T-helper 2 cell treated with Interferon-gamma antibody and Interleukin-4, amounts not matched to agents 5 μg/mL and 100 μg/mL, for 36 hours (primary cell): ENCODE results near the gene CELF2.

Experiments used
- DNase-seq: peaks from one replicate; pipeline ENCODE4 v3.0.0; 2021; ENCODE audit warnings: low spot score
- H3K27ac Mint-ChIP-seq: one replicate; pipeline ENCODE4 v1.8.0; 2021; ENCODE audit warnings: mild to moderate bottlenecking, mixed read lengths
- H3K27me3 Mint-ChIP-seq: one replicate; pipeline ENCODE4 v1.8.0; 2021; ENCODE audit warnings: low read depth, mixed read lengths
- H3K36me3 Mint-ChIP-seq: one replicate; pipeline ENCODE4 v1.8.0; 2021; ENCODE audit warnings: low read depth, mixed read lengths
- H3K4me1 Mint-ChIP-seq: one replicate; pipeline ENCODE4 v1.8.0; 2021; ENCODE audit warnings: low read depth, mixed read lengths
- H3K4me3 Mint-ChIP-seq: one replicate; pipeline ENCODE4 v1.8.0; 2022; ENCODE audit warnings: mild to moderate bottlenecking, moderate library complexity, mixed read lengths
- H3K9me3 Mint-ChIP-seq: one replicate; pipeline ENCODE4 v1.8.0; 2021; ENCODE audit warnings: mixed read lengths

Gene CELF2

DNA sequence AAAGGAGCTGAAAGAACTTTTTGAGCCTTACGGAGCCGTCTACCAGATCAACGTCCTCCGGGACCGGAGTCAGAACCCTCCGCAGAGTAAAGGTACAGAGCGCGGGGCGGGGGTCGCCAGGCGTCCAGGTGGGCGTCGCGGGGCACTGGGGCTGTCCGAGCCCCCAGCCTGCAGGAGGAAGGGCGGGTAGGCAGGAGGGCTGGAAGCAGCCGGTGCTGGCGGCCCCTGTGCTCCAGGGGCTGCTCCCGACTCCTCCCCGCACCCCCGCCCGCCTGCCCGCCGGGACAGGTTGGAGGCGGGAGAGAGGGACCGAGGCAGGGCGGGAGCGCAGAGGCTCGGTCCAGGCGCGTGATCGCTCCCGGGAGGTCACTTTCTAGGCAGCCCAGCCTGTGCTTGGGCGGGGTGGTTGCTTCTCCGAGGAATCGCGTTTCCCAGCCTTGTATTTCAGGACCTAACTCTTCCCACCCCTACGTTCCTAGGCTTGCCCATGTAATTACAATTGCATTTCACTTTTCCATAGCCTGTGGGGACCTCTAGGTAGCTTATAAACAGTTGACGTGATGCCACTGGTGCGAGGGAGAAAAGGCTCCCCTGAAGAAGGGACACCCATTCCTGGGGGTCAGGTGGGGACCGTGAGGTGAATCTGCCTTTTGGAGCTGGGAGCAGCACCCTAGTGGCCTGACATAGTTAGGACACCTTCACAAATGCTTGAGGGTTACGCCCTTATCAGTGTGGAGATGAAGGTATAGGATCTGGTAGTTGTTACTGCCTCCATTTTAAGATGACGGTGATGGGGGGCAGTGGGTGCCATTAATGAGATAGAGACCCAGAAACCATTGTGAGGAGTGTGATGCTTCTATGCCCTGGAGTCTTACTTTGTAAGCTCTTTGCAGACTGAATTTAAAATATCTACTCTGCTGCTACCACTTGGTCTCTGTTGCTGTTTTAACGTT lies 148.2 kb downstream of the CELF2 start:
- Mint-ChIP-seq H3K36me3 (peaks cover 16% of the 10 kb centered on the region), H3K4me3 (no peak overlapping the region), H3K4me1 (peaks cover 38% of the 10 kb centered on the region), H3K27ac (peak overlapping the region; percentile 99), H3K9me3 (peaks cover 10% of the 10 kb centered on the region), H3K27me3 (no peaks in the 10 kb centered on the region)
- DNase-seq = peak; percentile 74

DNA sequence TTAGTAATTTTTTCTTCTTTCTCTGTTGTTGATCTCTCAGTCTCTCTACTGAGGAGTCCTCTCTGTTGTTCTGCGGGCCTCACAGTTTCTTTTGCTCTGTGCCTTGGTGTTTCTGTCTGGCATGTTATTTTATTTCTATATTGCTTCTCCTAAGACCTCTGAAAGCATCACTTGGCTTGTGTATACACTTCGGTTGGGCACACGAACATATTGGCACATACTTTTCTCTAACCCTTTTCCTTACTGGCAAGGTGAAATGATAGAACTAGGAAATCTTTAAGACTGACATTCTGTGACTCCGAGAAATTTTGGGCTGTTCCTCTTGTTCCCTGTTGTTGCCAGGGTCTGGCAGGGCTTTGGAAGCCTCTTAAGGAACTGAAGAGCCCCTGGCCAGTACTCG lies 148.9 kb downstream of the CELF2 start:
- peaks cover 34% of the 10 kb centered on the region for H3K4me1 Mint-ChIP-seq
- peaks cover 11% of the 10 kb centered on the region for H3K36me3 Mint-ChIP-seq
- no peak for DNase-seq
- no peak overlapping the region for H3K27ac Mint-ChIP-seq
- no peak overlapping the region for H3K4me3 Mint-ChIP-seq
- no peaks in the 10 kb centered on the region for H3K27me3 Mint-ChIP-seq
- peaks cover 8% of the 10 kb centered on the region for H3K9me3 Mint-ChIP-seq

DNA sequence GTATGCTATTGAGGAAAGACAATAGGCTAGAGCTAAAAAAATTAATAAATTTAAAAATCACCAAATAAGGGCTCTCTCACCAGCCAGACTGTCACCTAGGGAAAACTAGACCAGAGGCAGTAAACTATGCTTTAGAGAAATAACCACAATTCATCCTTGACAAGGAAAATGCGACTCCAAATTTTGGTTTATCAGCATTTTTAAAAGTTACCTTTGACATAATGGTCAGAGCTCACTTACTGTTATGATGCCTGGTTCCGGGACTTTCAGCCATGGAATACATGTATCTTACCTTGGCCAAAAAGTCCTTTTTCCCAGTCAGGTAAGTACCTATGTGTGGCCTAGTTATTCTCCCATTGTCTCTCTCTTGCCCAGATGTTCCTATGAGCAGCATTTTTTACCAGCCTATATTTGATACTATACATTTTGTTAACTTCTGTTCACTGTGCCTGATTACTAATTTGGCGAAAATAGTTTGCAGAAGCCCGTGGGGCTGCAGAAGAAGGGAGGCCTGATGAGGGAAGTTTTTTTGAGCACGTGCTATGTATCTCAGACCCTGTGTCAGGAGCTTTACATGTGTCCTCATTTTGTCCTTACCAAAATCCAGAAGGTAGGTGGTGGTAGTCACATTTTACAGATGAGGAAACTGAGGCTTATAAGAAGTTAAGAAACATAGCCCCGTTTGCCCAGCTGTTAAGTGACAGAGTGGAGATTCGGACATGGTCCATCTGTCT lies 149.7 kb downstream of the CELF2 start:
- Mint-ChIP-seq H3K9me3 (no peaks in the 10 kb centered on the region), H3K36me3 (peaks cover 8% of the 10 kb centered on the region), H3K27ac (no peak overlapping the region), H3K4me3 (no peak overlapping the region), H3K27me3 (no peaks in the 10 kb centered on the region), H3K4me1 (peaks cover 27% of the 10 kb centered on the region)
- no peak for DNase-seq

- H3K9me3 Mint-ChIP-seq = no peaks in the 10 kb centered on the region
- DNase-seq = no peak
- no peak overlapping the region for H3K27ac Mint-ChIP-seq
- H3K36me3 Mint-ChIP-seq = peaks cover 18% of the 10 kb centered on the region
- no peaks in the 10 kb centered on the region for H3K27me3 Mint-ChIP-seq
- peaks cover 27% of the 10 kb centered on the region for H3K4me1 Mint-ChIP-seq
- H3K4me3 Mint-ChIP-seq = no peak overlapping the region
These were observed 150.9 kb downstream of the CELF2 start for GRCh38 chr10:11168423-11169090.

- Mint-ChIP-seq H3K9me3 (no peaks in the 10 kb centered on the region), H3K36me3 (peaks cover 32% of the 10 kb centered on the region), H3K4me3 (no peak overlapping the region), H3K4me1 (peaks cover 30% of the 10 kb centered on the region), H3K27me3 (no peaks in the 10 kb centered on the region), H3K27ac (no peak overlapping the region)
- DNase-seq = no peak
These were observed 152.3 kb downstream of the CELF2 start for GRCh38 chr10:11169976-11170375.

GRCh38 chr10:11170574-11170973 lies 152.9 kb downstream of the CELF2 start:
- Mint-ChIP-seq H3K9me3 (no peaks in the 10 kb centered on the region), H3K27ac (no peak overlapping the region), H3K36me3 (peaks cover 35% of the 10 kb centered on the region), H3K27me3 (no peaks in the 10 kb centered on the region), H3K4me3 (no peak overlapping the region), H3K4me1 (peaks cover 36% of the 10 kb centered on the region)
- DNase-seq = no peak

DNA sequence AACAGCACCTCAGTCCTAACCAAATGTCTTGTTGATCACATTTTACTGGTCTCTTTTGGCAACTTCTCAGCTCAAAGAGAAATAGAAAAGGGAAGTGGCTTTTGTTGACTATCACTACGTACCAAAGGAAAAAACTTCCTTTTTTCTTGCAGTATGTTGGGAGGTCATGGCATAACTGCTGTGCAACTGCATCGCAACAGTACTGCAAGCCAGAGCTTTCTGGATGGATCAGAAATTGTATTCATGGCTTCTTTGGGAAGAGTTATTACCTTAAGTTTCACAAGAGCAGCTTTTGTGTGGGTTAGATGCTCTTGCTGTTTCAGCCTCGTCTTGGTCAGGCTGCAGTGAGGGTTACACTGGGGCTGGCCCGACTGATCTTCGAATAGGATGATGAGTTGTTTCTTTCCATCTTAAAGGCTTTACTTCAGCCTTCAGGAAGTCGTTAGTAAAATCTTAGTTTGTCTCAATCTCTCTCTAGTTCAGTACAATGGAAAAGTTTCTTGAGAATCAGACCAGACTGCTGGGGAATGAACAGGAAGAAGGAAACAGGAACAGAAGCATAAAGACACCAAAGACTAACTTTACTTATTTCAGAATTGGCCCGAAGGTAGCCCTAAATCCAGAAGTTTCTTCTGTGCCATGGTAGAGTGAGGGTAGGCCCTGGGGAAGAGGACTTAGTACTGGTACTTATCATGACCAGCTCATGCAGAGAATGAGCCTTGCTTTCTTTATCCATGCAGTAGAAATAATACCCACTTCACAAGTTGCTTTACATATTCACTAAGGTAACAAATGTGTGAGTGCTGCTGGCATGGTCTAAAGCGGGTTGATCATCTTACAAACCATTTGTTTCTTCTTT lies 153.6 kb downstream of the CELF2 start:
- no peaks in the 10 kb centered on the region for H3K27me3 Mint-ChIP-seq
- no peak overlapping the region for H3K27ac Mint-ChIP-seq
- DNase-seq = peak; percentile 65
- no peak overlapping the region for H3K4me3 Mint-ChIP-seq
- peaks cover 41% of the 10 kb centered on the region for H3K36me3 Mint-ChIP-seq
- H3K9me3 Mint-ChIP-seq = no peaks in the 10 kb centered on the region
- peaks cover 42% of the 10 kb centered on the region for H3K4me1 Mint-ChIP-seq

DNA sequence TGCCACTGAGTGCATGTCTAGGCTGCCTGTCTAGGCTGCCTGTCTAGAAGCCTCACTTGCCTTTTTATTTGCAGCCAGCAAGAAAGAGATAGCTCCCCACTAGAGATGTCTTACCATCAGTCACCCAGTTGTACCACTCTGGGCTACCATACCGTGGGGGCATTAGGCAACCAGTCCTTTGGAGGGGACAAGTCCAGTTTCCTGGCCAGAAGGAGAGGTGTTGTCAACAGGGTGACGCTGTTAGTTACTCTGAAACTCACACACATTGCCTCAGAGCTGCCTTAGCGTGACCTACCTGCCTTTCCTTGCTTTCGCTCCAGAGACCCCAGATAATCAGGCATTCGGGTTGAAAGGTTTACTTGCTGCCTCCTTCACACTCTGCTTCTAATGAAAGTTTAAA lies 155.4 kb downstream of the CELF2 start:
- Mint-ChIP-seq H3K36me3 (peaks cover 54% of the 10 kb centered on the region), H3K4me3 (no peak overlapping the region), H3K27ac (peak overlapping the region; percentile 85), H3K27me3 (no peaks in the 10 kb centered on the region), H3K4me1 (peaks cover 56% of the 10 kb centered on the region), H3K9me3 (no peaks in the 10 kb centered on the region)
- no peak for DNase-seq

GRCh38 chr10:11175823-11176243 lies 158.2 kb downstream of the CELF2 start:
- Mint-ChIP-seq H3K27me3 (no peaks in the 10 kb centered on the region), H3K9me3 (no peaks in the 10 kb centered on the region), H3K36me3 (peaks cover 77% of the 10 kb centered on the region), H3K4me1 (peaks cover 82% of the 10 kb centered on the region), H3K27ac (peak overlapping the region; percentile 92), H3K4me3 (no peak overlapping the region)
- no peak for DNase-seq

GRCh38 chr10:11176746-11177145 lies 159.1 kb downstream of the CELF2 start:
- Mint-ChIP-seq H3K9me3 (no peaks in the 10 kb centered on the region), H3K36me3 (peaks cover 85% of the 10 kb centered on the region), H3K27me3 (no peaks in the 10 kb centered on the region), H3K4me1 (peaks cover 89% of the 10 kb centered on the region), H3K4me3 (no peak overlapping the region), H3K27ac (peak overlapping the region; percentile 92)
- DNase-seq = peak; percentile 52

DNA sequence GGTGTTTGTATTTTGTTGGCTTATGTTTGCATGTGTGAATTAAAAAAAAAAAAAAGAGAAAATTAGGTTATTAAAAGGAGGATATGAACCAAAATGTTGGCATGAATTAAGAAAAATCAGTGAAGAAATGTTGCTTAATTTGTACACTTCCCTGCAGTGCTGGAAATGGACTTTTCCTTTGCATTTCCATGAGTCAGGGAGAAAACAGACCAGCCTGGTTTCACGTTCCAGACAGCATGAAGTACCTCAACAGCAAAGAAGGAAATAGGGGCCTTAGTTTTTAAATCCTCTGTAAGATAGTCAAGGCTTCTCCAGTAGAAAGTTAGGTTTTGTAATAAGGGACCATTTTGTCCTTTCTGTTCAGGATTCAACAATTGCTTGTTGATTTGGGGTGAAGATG lies 159.7 kb downstream of the CELF2 start:
- no peak for DNase-seq
- Mint-ChIP-seq H3K27ac (peak overlapping the region; percentile 92), H3K9me3 (no peaks in the 10 kb centered on the region), H3K27me3 (no peaks in the 10 kb centered on the region), H3K36me3 (peaks cover 88% of the 10 kb centered on the region), H3K4me1 (peaks cover 94% of the 10 kb centered on the region), H3K4me3 (no peak overlapping the region)

DNA sequence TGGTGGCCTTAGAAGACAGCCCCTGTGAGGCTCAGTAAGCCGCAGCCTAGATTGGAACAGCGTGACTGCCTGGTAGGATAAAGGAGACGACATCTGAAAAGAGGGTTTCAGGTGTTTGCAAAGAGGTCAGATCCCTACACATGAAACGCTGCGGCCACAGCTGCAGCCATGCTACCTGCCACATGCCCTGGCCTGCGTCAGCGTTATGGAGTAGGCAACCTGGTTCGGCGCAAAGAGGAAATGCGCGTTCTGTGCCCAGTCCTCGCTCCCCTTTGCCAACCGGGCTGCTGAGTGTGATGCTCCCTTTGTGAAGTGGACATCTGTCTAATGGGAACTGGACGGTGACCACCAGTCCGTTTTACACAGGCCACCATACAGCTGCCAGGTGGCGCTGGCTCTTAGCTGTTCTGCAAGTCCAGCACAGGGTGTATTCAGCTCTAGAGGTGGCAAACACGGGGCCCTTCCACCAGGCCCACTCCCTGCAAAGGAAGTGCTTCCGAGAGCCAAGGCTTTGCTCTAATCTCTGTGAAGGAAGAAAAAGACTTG lies 160.3 kb downstream of the CELF2 start:
- Mint-ChIP-seq H3K4me3 (no peak overlapping the region), H3K27me3 (no peaks in the 10 kb centered on the region), H3K4me1 (peaks cover 94% of the 10 kb centered on the region), H3K9me3 (no peaks in the 10 kb centered on the region), H3K27ac (peak overlapping the region; percentile 92), H3K36me3 (peaks cover 88% of the 10 kb centered on the region)
- peak; percentile 44 for DNase-seq
